ENCODE measurements around the gene SULT1C4. TPM values are rescaled to one million over a fixed set of nuclear protein-coding genes. Genes with fewer than 3 reads are reported as not detected.
"Not testable (repeated sequence)": the region's sequence is repeated elsewhere in the genome, so short reads cannot be mapped to it uniquely, and the experiment has no call there.

Gene SULT1C4
- total RNA-seq, 1 donor from 2014 or later: 8.8 TPM

GRCh38 chr2:108417254-108417653 is 39.5 kb downstream of the SULT1C4 start:
- no peaks in the 10 kb centered on the region for H3K9me3 ChIP-seq
- no peaks in the 10 kb centered on the region for H3K27me3 ChIP-seq
- no peak for TF ChIP-seq POLR2AphosphoS5 (IDR thresholded peaks at IDR 0.05; ENCODE audit: insufficient read depth in 1 of 2, low read depth in 1 of 2)
- no peak for TF ChIP-seq POLR2A (IDR thresholded peaks at IDR 0.05)
- TF ChIP-seq, protein P1, sequence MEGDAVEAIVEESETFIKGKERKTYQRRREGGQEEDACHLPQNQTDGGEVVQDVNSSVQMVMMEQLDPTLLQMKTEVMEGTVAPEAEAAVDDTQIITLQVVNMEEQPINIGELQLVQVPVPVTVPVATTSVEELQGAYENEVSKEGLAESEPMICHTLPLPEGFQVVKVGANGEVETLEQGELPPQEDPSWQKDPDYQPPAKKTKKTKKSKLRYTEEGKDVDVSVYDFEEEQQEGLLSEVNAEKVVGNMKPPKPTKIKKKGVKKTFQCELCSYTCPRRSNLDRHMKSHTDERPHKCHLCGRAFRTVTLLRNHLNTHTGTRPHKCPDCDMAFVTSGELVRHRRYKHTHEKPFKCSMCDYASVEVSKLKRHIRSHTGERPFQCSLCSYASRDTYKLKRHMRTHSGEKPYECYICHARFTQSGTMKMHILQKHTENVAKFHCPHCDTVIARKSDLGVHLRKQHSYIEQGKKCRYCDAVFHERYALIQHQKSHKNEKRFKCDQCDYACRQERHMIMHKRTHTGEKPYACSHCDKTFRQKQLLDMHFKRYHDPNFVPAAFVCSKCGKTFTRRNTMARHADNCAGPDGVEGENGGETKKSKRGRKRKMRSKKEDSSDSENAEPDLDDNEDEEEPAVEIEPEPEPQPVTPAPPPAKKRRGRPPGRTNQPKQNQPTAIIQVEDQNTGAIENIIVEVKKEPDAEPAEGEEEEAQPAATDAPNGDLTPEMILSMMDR (IDR thresholded peaks at IDR 0.05): no peak
- no peak overlapping the region for H3K27ac ChIP-seq
- no peak for DNase-seq (ENCODE audit: extremely low spot score in 2 of 2)
- no peaks in the 10 kb centered on the region for H3K4me1 ChIP-seq
- no peak overlapping the region for H3K4me3 ChIP-seq
- no peaks in the 10 kb centered on the region for H3K36me3 ChIP-seq
- intact Hi-C loops (cut with DNase I): no loop called here

DNA sequence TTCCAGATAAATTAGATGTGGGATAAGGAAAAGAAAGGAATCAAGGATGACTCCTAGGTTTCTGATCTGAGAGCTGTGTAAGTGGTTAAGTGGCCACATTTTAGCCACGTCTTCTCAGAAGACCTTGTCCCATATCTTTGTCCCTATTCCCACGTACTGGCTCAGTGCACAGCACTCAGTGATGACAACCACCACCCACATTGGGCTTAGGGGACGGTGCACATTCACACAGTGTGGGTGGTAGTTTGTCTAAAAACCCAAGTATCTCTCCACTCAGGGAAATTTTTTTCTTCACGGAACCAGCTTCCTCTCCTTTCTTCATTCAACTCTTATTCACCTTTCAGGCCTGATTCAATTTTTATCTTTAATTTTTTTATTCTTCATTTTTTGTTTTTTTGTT is 40.7 kb downstream of the SULT1C4 start:
- no peaks in the 10 kb centered on the region for H3K36me3 ChIP-seq
- TF ChIP-seq, protein P1 (IDR thresholded peaks at IDR 0.05): no peak
- TF ChIP-seq POLR2A (IDR thresholded peaks at IDR 0.05) (no peak), POLR2AphosphoS5 (IDR thresholded peaks at IDR 0.05; ENCODE audit: insufficient read depth in 1 of 2, low read depth in 1 of 2) (no peak)
- intact Hi-C loops (cut with DNase I): no loop called here
- no peak overlapping the region for H3K27ac ChIP-seq
- H3K27me3 ChIP-seq: no peaks in the 10 kb centered on the region
- no peak for DNase-seq (ENCODE audit: extremely low spot score in 2 of 2)
- H3K4me3 ChIP-seq: no peak overlapping the region
- H3K4me1 ChIP-seq: no peaks in the 10 kb centered on the region
- no peaks in the 10 kb centered on the region for H3K9me3 ChIP-seq

DNA sequence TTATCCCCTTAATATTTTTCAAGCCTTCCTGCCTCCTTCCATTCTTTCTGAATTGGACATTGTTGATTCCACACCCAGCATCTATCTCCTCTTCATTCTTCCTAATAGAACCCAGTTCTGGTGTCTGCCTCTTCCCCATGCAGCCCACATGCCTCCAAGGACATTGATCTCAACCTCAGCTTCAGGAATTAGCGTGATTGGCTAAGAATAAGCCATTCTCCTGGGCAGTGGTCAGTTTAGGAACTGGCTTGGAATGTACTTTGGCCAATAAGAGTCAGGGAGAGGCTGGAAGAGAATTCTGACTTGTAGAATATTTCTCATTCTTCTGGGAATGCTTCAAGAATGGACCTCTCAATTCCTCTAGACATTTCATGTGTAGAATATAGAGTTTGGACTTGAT is 45.3 kb downstream of the SULT1C4 start:
- DNase-seq (ENCODE audit: extremely low spot score in 2 of 2): no peak
- no peaks in the 10 kb centered on the region for H3K4me1 ChIP-seq
- H3K27ac ChIP-seq: no peak overlapping the region
- H3K4me3 ChIP-seq: no peak overlapping the region
- intact Hi-C loops (cut with DNase I): no loop called here
- no peaks in the 10 kb centered on the region for H3K36me3 ChIP-seq
- H3K27me3 ChIP-seq: no peaks in the 10 kb centered on the region
- no peaks in the 10 kb centered on the region for H3K9me3 ChIP-seq
- TF ChIP-seq POLR2A (IDR thresholded peaks at IDR 0.05) (no peak), POLR2AphosphoS5 (IDR thresholded peaks at IDR 0.05; ENCODE audit: insufficient read depth in 1 of 2, low read depth in 1 of 2) (no peak)
- TF ChIP-seq, protein P1 (IDR thresholded peaks at IDR 0.05): no peak

DNA sequence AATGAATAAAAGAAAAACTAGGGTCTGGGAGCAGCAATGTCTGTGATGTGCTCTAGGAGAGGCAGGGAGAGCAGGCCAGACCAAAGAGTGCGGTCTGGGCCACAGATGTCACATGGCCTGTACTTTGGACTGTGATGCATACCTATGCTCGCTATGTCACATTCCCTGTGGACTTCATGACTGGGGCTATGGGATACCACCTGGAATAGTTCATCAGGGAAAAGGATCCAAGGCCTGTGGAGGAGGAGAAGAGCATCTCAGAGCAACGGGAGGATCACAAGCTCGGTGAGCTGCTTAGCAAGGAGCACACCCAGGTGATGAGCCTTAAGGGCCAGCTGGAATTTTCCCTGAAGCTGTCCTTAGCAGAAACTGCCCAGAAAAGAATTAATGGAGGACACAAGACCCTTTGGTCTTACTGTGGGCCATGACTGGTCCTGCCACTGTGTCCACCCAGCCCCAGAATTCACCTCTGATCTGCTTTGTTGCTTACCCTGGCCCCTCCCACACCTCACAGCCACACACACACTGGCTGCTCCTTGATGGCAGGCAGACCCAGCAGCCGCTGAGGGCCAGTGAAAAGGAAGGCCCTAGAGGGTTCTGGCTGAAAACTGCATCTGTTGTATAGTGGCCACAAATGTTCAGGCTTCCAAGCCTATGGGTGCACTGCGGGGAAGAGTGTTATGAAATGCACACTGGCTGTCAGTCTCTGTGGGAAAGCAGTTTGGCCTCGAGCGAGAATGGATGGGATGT is 45.9 kb downstream of the SULT1C4 start:
- Histone ChIP-seq H3K36me3 (no peaks in the 10 kb centered on the region), H3K4me3 (no peak overlapping the region), H3K9me3 (no peaks in the 10 kb centered on the region), H3K27ac (no peak overlapping the region), H3K27me3 (no peaks in the 10 kb centered on the region), H3K4me1 (no peaks in the 10 kb centered on the region)
- intact Hi-C loops (cut with DNase I): no loop called here
- TF ChIP-seq POLR2A (IDR thresholded peaks at IDR 0.05) (no peak), POLR2AphosphoS5 (IDR thresholded peaks at IDR 0.05; ENCODE audit: insufficient read depth in 1 of 2, low read depth in 1 of 2) (no peak)
- TF ChIP-seq, protein P1 (IDR thresholded peaks at IDR 0.05): no peak
- DNase-seq (ENCODE audit: extremely low spot score in 2 of 2): no peak

DNA sequence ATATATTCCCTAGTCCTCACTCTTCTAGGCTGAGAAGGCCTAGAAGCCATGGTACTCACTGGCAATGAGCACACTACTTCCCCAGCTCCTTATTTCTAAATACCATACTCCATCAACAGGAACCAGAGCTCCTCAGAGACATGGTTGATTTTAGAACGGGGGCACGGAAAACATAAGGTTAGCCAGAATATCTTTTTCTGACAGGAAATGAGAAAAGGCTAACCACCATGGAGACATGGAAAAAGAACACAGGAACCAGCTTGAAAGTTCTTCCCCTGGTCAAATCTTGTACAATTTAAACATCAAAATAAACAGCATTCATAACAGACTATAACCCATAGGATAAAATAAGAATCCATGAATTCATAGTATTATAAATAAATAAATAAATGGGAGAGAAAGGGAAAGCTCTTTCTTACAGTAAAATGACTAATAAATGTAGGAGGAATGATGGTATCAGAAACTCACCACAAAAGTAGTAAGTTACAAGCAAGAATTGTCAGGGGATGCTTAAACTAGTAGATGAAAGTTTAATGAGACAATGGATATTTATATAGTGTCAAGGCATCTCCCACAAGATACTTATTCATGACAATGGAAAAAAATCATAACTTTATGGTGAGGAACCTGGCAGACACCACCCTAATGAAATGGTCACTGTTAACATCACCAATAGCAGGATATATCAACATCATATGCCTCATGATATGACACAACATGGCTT is 50.7 kb downstream of the SULT1C4 start:
- Histone ChIP-seq H3K4me3 (no peak overlapping the region), H3K4me1 (no peaks in the 10 kb centered on the region), H3K27ac (no peak overlapping the region), H3K27me3 (no peaks in the 10 kb centered on the region), H3K9me3 (no peaks in the 10 kb centered on the region), H3K36me3 (no peaks in the 10 kb centered on the region)
- intact Hi-C loops (cut with DNase I): no loop called here
- no peak for DNase-seq (ENCODE audit: extremely low spot score in 2 of 2)
- no peak for TF ChIP-seq POLR2A (IDR thresholded peaks at IDR 0.05)
- no peak for TF ChIP-seq POLR2AphosphoS5 (IDR thresholded peaks at IDR 0.05; ENCODE audit: insufficient read depth in 1 of 2, low read depth in 1 of 2)
- TF ChIP-seq, protein P1 (IDR thresholded peaks at IDR 0.05): no peak

GRCh38 chr2:108435578-108435977 is 57.8 kb downstream of the SULT1C4 start:
- H3K4me3 ChIP-seq; H3K27ac ChIP-seq; H3K36me3 ChIP-seq; DNase-seq (ENCODE audit: extremely low spot score in 2 of 2); H3K27me3 ChIP-seq; H3K4me1 ChIP-seq; intact Hi-C loops (cut with DNase I); H3K9me3 ChIP-seq: not testable (repeated sequence)
